GM23338 (cell line): ENCODE measurements around the gene FGFBP1.

Source experiments
- NANOG ChIP-seq: IDR thresholded peaks from 2 replicates; pipeline ENCODE4 v1.6.1; 2016; ENCODE audit warnings: antibody characterized with exemption, borderline replicate concordance
- POLR2AphosphoS5 ChIP-seq: IDR thresholded peaks from 2 replicates; pipeline ENCODE4 v1.6.1; 2016; ENCODE audit warnings: antibody characterized with exemption, low read depth
- TF ChIP-seq, protein P1 (sequence below), 2 experiments: fragments of 200-600 bp in 1 of 2; sonication (generic) in 1 of 2; conservative IDR thresholded peaks; 2 replicates each; pipeline versions ENCODE4 v1.5.1 to v1.6.1; 2016 to 2017; ENCODE audit warnings: antibody characterized with exemption in 2 of 2, low read depth in 2 of 2, mild to moderate bottlenecking in 2 of 2, moderate library complexity in 1 of 2

GRCh38 chr4:15931451-15932210 is 6.9 kb downstream of the FGFBP1 start:
- TF ChIP-seq POLR2AphosphoS5 (no peak), NANOG (no peak)
- TF ChIP-seq, protein P1, sequence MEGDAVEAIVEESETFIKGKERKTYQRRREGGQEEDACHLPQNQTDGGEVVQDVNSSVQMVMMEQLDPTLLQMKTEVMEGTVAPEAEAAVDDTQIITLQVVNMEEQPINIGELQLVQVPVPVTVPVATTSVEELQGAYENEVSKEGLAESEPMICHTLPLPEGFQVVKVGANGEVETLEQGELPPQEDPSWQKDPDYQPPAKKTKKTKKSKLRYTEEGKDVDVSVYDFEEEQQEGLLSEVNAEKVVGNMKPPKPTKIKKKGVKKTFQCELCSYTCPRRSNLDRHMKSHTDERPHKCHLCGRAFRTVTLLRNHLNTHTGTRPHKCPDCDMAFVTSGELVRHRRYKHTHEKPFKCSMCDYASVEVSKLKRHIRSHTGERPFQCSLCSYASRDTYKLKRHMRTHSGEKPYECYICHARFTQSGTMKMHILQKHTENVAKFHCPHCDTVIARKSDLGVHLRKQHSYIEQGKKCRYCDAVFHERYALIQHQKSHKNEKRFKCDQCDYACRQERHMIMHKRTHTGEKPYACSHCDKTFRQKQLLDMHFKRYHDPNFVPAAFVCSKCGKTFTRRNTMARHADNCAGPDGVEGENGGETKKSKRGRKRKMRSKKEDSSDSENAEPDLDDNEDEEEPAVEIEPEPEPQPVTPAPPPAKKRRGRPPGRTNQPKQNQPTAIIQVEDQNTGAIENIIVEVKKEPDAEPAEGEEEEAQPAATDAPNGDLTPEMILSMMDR (conservative IDR thresholded peaks at IDR 0.05; ENCODE audit: low read depth in 2 of 2) = no peak
